CD4-positive, alpha-beta memory T cell (primary cell): ENCODE results near the gene EPHA7. TPM values are rescaled to one million over a fixed set of nuclear protein-coding genes. Genes with fewer than 3 reads are reported as not detected.

Experiments used
- CTCF ChIA-PET: fragments of 350-600 bp; sonication (Branson Sonifier 250); formaldehyde crosslinking; loops from one replicate; lab custom pipeline; 2021; ENCODE audit warnings: inconsistent platforms; ENCODE audit not compliant: partially characterized antibody; lab: Charles Lee
- POLR2A ChIA-PET: fragments of 350-600 bp; sonication (Branson Sonifier 250); formaldehyde crosslinking; loops from one replicate; lab custom pipeline; 2021; ENCODE audit not compliant: partially characterized antibody; lab: Charles Lee
- DNase-seq, 5 donors: peaks; one replicate each; pipeline versions ENCODE4 v3.0.0 to v3.0.0-alpha.2; 2020 to 2022; ENCODE audit warnings: mixed read lengths in 1 of 5
- H3K27ac ChIP-seq: one replicate; pipeline ENCODE4 v1.7.0; 2013; ENCODE audit warnings: low read depth, low read length
- H3K27me3 ChIP-seq: 2 replicates; pipeline ENCODE4 v1.7.0; 2013; ENCODE audit warnings: mild to moderate bottlenecking, low read length, moderate library complexity; ENCODE audit not compliant: insufficient read depth
- H3K36me3 ChIP-seq: 2 replicates; pipeline ENCODE4 v1.7.0; 2013; ENCODE audit warnings: mild to moderate bottlenecking, low read length, moderate library complexity; ENCODE audit not compliant: insufficient read depth
- H3K4me1 ChIP-seq: 2 replicates; pipeline ENCODE4 v1.7.0; 2013; ENCODE audit warnings: mild to moderate bottlenecking, low read length, moderate library complexity; ENCODE audit not compliant: insufficient read depth
- H3K4me3 ChIP-seq, 2 donors: one replicate each; pipeline ENCODE4 v1.7.0; 2013; ENCODE audit warnings: low read length in 2 of 2, mild to moderate bottlenecking in 1 of 2
- H3K9me3 ChIP-seq, 2 donors: one replicate each; pipeline ENCODE4 v1.7.0; 2013; ENCODE audit warnings: low read length in 2 of 2, control low read depth in 1 of 2; ENCODE audit not compliant: control insufficient read depth in 1 of 2
- H3K27ac Mint-ChIP-seq, 7 donors: one replicate each; pipeline ENCODE4 v1.8.0; 2020 to 2021; ENCODE audit warnings: mixed read lengths in 7 of 7, mild to moderate bottlenecking in 6 of 7, inconsistent platforms in 3 of 7, moderate library complexity in 3 of 7
- H3K27me3 Mint-ChIP-seq, 2 donors: one replicate each; pipeline ENCODE4 v1.8.0; 2020 to 2021; ENCODE audit warnings: mixed read lengths in 2 of 2
- H3K36me3 Mint-ChIP-seq, 2 donors: one replicate each; pipeline ENCODE4 v1.8.0; 2020 to 2021; ENCODE audit warnings: mixed read lengths in 2 of 2, inconsistent platforms in 1 of 2, mild to moderate bottlenecking in 1 of 2
- H3K4me1 Mint-ChIP-seq, 4 donors: one replicate each; pipeline ENCODE4 v1.8.0; 2020 to 2021; ENCODE audit warnings: mixed read lengths in 4 of 4, mild to moderate bottlenecking in 1 of 4
- H3K4me3 Mint-ChIP-seq, 8 donors: one replicate each; pipeline ENCODE4 v1.8.0; 2020 to 2021; ENCODE audit warnings: mixed read lengths in 8 of 8, mild to moderate bottlenecking in 7 of 8, moderate library complexity in 6 of 8, inconsistent platforms in 3 of 8
- H3K9me3 Mint-ChIP-seq, 8 donors: one replicate each; pipeline ENCODE4 v1.8.0; 2020 to 2021; ENCODE audit warnings: mixed read lengths in 8 of 8, mild to moderate bottlenecking in 5 of 8, inconsistent platforms in 3 of 8, moderate library complexity in 1 of 8
- intact Hi-C: fragments of 100-400 bp; cut with micrococcal nuclease; formaldehyde crosslinking; loops from one replicate; pipeline ENCODE4 v1.15.1; 2023
- polyA plus RNA-seq, 2 donors: library from polyadenylated mRNA; unstranded; fragments of 300-500 nt; fragmentation: Illumina TruSeq; gene quantifications; one replicate each; pipeline ENCODE4 v1.2.3, GENCODE V29; 2021
- total RNA-seq, 2 experiments: library from RNA; stranded (reverse); gene quantifications; one replicate each; pipeline ENCODE4 v1.2.3, GENCODE V29; 2021

The EPHA7 gene
- total and polyA plus RNA-seq, 4 experiments from 2014 or later, result not detected

GRCh38 chr6:93344333-93344835 is 75.0 kb downstream of the EPHA7 start:
- Mint-ChIP-seq H3K36me3 (no peaks in the 10 kb centered on the region), H3K27me3 (no peaks in the 10 kb centered on the region), H3K27ac (no peak overlapping the region), H3K9me3 (peaks cover 0 to 5% (median under 1%) of the 10 kb centered on the region in 8 donors), H3K4me1 (no peaks in the 10 kb centered on the region), H3K4me3 (no peak overlapping the region)
- H3K27me3 ChIP-seq, result no peaks in the 10 kb centered on the region
- H3K9me3 ChIP-seq, result no peaks in the 10 kb centered on the region
- intact Hi-C loops, result no loop called here
- POLR2A ChIA-PET, result no interaction called here
- no peaks in the 10 kb centered on the region for H3K36me3 ChIP-seq
- no peaks in the 10 kb centered on the region for H3K4me1 ChIP-seq
- no peak for DNase-seq
- CTCF ChIA-PET, result no interaction called here
- no peak overlapping the region for H3K27ac ChIP-seq
- H3K4me3 ChIP-seq, result no peak overlapping the region

- Histone ChIP-seq H3K4me3 (no peak overlapping the region), H3K36me3 (no peaks in the 10 kb centered on the region), H3K4me1 (no peaks in the 10 kb centered on the region), H3K27me3 (no peaks in the 10 kb centered on the region), H3K9me3 (no peaks in the 10 kb centered on the region), H3K27ac (no peak overlapping the region)
- H3K27me3 Mint-ChIP-seq, result no peaks in the 10 kb centered on the region
- ChIA-PET POLR2A (no interaction called here), CTCF (no interaction called here)
- no peak overlapping the region for H3K27ac Mint-ChIP-seq
- H3K36me3 Mint-ChIP-seq, result no peaks in the 10 kb centered on the region
- DNase-seq, result no peak
- no peaks in the 10 kb centered on the region for H3K4me1 Mint-ChIP-seq
- H3K4me3 Mint-ChIP-seq, result no peak overlapping the region
- peaks cover 0 to 5% (median under 1%) of the 10 kb centered on the region in 8 donors for H3K9me3 Mint-ChIP-seq
- intact Hi-C loops, result no loop called here
These were observed 75.9 kb downstream of the EPHA7 start for GRCh38 chr6:93343476-93343875.

GRCh38 chr6:93341900-93342613 is 77.3 kb downstream of the EPHA7 start:
- H3K4me3 Mint-ChIP-seq, result no peak overlapping the region

GRCh38 chr6:93337772-93338394 is 81.5 kb downstream of the EPHA7 start:
- no peaks in the 10 kb centered on the region for H3K27me3 Mint-ChIP-seq
- ChIA-PET POLR2A (no interaction called here), CTCF (no interaction called here)
- Histone ChIP-seq H3K27me3 (no peaks in the 10 kb centered on the region), H3K9me3 (no peaks in the 10 kb centered on the region), H3K4me3 (no peak overlapping the region), H3K4me1 (no peaks in the 10 kb centered on the region), H3K36me3 (no peaks in the 10 kb centered on the region), H3K27ac (no peak overlapping the region)
- intact Hi-C loops, result no loop called here
- H3K27ac Mint-ChIP-seq, result no peak overlapping the region
- H3K4me3 Mint-ChIP-seq, result no peak overlapping the region
- no peaks in the 10 kb centered on the region for H3K36me3 Mint-ChIP-seq
- H3K4me1 Mint-ChIP-seq, result no peaks in the 10 kb centered on the region
- H3K9me3 Mint-ChIP-seq, result peaks cover 0 to 8% (median 0%) of the 10 kb centered on the region in 8 donors
- DNase-seq, result no peak

More at GRCh38 chr6:93341900-93342613, 77.3 kb downstream of the EPHA7 start:
- ChIA-PET POLR2A (no interaction called here), CTCF (no interaction called here)
- Histone ChIP-seq H3K27me3 (no peaks in the 10 kb centered on the region), H3K36me3 (no peaks in the 10 kb centered on the region), H3K9me3 (no peaks in the 10 kb centered on the region), H3K4me3 (no peak overlapping the region), H3K4me1 (no peaks in the 10 kb centered on the region), H3K27ac (no peak overlapping the region)
- intact Hi-C loops, result no loop called here
- DNase-seq, result no peak
- H3K4me1 Mint-ChIP-seq, result no peaks in the 10 kb centered on the region
- no peaks in the 10 kb centered on the region for H3K36me3 Mint-ChIP-seq
- no peak overlapping the region for H3K27ac Mint-ChIP-seq
- no peaks in the 10 kb centered on the region for H3K27me3 Mint-ChIP-seq
- H3K9me3 Mint-ChIP-seq, result peaks cover 0 to 12% (median under 1%) of the 10 kb centered on the region in 8 donors

GRCh38 chr6:93337014-93337413 is 82.3 kb downstream of the EPHA7 start:
- Histone ChIP-seq H3K4me1 (no peaks in the 10 kb centered on the region), H3K4me3 (no peak overlapping the region), H3K9me3 (no peaks in the 10 kb centered on the region), H3K36me3 (no peaks in the 10 kb centered on the region), H3K27me3 (no peaks in the 10 kb centered on the region), H3K27ac (no peak overlapping the region)
- Mint-ChIP-seq H3K27ac (no peak overlapping the region), H3K4me1 (no peaks in the 10 kb centered on the region), H3K27me3 (no peaks in the 10 kb centered on the region), H3K4me3 (no peak overlapping the region), H3K9me3 (peaks cover 0 to 8% (median under 1%) of the 10 kb centered on the region in 8 donors), H3K36me3 (no peaks in the 10 kb centered on the region)
- no peak for DNase-seq
- CTCF ChIA-PET, result no interaction called here
- intact Hi-C loops, result no loop called here
- POLR2A ChIA-PET, result interaction anchor here (0.6 kb wide), 1 partner anchor 298 kb away, joined by 3 read pairs; no protein-coding TSS in a partner anchor

- no peaks in the 10 kb centered on the region for H3K9me3 ChIP-seq
- no peaks in the 10 kb centered on the region for H3K36me3 ChIP-seq
- Mint-ChIP-seq H3K27ac (no peak overlapping the region), H3K36me3 (no peaks in the 10 kb centered on the region), H3K27me3 (no peaks in the 10 kb centered on the region), H3K4me1 (no peaks in the 10 kb centered on the region), H3K4me3 (no peak overlapping the region), H3K9me3 (peaks cover 0 to 7% (median 0%) of the 10 kb centered on the region in 8 donors)
- no peaks in the 10 kb centered on the region for H3K4me1 ChIP-seq
- intact Hi-C loops, result no loop called here
- DNase-seq, result no peak
- ChIA-PET CTCF (no interaction called here), POLR2A (no interaction called here)
- H3K4me3 ChIP-seq, result no peak overlapping the region
- no peak overlapping the region for H3K27ac ChIP-seq
- H3K27me3 ChIP-seq, result no peaks in the 10 kb centered on the region
These were observed 89.9 kb downstream of the EPHA7 start for GRCh38 chr6:93329301-93330000.

- H3K27ac ChIP-seq, result no peak overlapping the region
- H3K36me3 Mint-ChIP-seq, result no peaks in the 10 kb centered on the region
- no peaks in the 10 kb centered on the region for H3K4me1 Mint-ChIP-seq
- no peak overlapping the region for H3K4me3 ChIP-seq
- no peaks in the 10 kb centered on the region for H3K36me3 ChIP-seq
- H3K9me3 ChIP-seq, result no peaks in the 10 kb centered on the region
- ChIA-PET CTCF (no interaction called here), POLR2A (no interaction called here)
- H3K4me3 Mint-ChIP-seq, result no peak overlapping the region
- no peaks in the 10 kb centered on the region for H3K4me1 ChIP-seq
- no peak for DNase-seq
- H3K27me3 ChIP-seq, result no peaks in the 10 kb centered on the region
- no peak overlapping the region for H3K27ac Mint-ChIP-seq
- H3K9me3 Mint-ChIP-seq, result peaks cover 0 to 7% (median 0%) of the 10 kb centered on the region in 8 donors
- intact Hi-C loops, result no loop called here
- H3K27me3 Mint-ChIP-seq, result no peaks in the 10 kb centered on the region
These were observed 91.5 kb downstream of the EPHA7 start for GRCh38 chr6:93327857-93328256.
